GM12892 (cell line): ENCODE results near the gene LDLRAD4.

Source experiments
- DNase-seq: peaks from one replicate; pipeline ENCODE4 v3.0.0; 2011; ENCODE audit not compliant: insufficient read length
- FAIRE-seq: peaks from 2 replicates; lab custom pipeline; 2011; peaks lifted over from hg19 to GRCh38; lab: Jason Lieb, UNC
- POLR2A ChIP-seq: IDR thresholded peaks from 2 replicates; pipeline ENCODE4 v1.6.1; 2011; ENCODE audit warnings: low read depth, low read length, control low read depth
- POLR2AphosphoS5 ChIP-seq: IDR thresholded peaks from 2 replicates; pipeline ENCODE4 v1.6.1; 2011; ENCODE audit warnings: low read depth, low read length, control low read depth
- TAF1 ChIP-seq: IDR thresholded peaks from 2 replicates; pipeline ENCODE4 v1.6.1; 2011; ENCODE audit warnings: low read depth, mild to moderate bottlenecking, control low read depth, low read length, borderline replicate concordance

LDLRAD4 gene

DNA sequence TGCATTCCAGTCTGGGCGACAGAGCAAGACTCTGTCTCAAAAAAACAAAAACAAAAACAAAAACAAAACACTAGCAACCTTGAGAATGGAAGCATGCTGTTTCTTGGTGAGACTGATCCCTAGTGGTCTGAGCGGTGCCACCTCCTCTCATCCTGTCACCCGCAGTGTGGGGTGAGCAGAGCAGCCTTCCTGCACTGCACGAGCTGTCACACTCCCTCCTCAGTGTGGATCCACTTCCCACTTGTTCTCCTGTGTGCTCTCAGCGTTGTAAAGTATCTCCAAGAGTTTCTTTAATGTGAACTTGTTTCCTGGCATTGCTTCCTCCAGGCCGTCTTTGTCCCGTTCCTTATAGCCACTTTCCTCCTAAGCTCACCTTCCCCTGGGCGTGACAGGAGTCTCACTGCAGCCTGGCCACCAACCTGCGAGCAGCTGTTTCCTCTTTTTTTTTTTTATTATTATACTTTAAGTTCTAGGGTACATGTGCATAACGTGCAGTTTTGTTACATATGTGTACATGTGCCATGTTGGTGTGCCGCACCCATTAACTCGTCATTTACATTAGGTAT, 287.3 kb downstream of the LDLRAD4 start:
- DNase-seq: no peak
- no peak for TF ChIP-seq TAF1
- no peak for TF ChIP-seq POLR2A
- no peak for TF ChIP-seq POLR2AphosphoS5
- no peak for FAIRE-seq

DNA sequence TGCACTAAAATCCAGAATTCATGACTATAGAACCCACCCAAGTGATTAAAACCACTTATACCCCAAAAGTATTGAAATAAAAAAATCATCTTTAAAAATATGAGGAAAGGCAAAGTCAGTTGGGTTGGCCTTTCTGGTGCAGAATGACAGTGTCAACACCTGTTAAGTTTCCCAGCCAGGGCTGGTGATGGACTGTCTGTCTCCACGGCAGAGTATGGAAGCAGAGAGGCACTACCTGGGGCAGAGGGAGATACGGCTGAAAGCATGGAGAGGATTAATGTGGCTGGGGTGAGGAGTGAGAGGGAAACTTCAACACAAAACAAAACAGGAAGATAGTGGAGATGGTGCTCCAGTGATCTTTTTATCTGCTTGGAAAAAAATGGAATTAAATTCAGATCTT, 292.0 kb downstream of the LDLRAD4 start:
- DNase-seq: no peak
- no peak for FAIRE-seq
- TF ChIP-seq POLR2AphosphoS5 (no peak), POLR2A (no peak), TAF1 (no peak)

DNA sequence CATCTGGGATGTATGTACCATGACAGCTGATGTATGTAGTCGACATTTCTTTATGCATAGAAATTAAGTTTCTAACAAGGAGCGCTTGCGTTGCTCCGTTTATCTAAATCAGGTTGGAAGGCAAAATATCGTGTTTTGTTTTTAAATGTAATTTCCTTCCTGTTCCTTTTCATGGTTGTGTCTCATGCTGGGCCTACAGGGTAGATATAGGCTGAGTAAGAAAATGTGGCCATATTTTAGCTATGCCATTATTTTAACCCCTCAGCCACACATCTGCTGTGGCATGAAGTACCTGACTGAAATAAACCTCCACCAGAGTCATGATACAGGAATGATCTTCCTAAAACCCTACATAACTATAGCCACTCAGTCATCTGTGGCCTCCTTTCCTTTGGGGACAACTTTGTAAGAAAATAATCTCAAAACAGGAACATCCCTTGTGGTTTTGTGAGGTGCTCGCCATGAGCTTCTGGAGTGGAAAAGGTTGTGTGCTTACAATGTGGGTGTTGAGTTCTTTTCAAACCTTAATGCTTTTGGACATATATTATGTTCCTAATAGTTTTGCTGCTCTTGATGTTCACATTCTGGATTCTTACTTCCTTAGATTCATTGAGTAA, 293.5 kb downstream of the LDLRAD4 start:
- DNase-seq (no peak), FAIRE-seq (no peak)
- TF ChIP-seq POLR2AphosphoS5 (no peak), POLR2A (no peak), TAF1 (no peak)

DNA sequence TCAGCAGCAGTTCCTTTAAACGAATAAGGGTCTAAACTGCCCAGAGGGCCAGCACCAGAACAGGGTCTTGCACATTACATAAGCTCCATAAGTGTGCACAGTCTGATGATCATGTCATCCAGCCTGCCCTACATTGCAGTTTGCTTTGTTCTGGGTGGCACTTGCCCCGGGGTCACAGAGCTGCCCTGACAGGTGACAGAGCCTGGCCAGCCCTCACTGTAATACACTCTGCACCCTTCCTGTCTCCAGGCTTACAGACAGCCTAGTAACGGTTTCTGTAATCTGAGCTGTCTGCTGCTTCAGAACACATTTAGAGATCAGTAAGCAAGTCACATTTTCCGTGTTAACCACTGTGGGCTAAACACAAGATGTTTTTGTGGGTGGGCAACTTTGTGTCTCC, 294.5 kb downstream of the LDLRAD4 start:
- TF ChIP-seq TAF1 (no peak), POLR2AphosphoS5 (no peak), POLR2A (no peak)
- no peak for FAIRE-seq
- no peak for DNase-seq

DNA sequence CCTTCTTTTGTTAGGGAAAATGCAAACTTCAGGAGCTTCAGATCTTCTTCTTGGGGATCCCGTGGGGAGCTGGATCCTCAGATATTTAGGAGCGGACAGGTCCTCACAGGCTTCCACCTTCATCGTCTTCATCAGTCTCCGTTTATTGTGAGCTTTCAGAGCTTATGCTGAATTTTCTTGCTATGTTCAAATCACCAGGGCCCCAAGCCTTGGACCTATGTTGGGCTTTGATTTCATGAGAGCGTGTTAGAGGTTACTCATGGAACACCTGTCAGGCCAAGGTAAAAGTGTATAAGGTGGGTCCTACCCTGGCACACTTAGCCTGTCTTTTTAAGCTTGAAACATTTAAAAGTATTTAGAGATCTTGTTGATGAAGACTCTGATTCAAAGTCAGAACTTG, 294.9 kb downstream of the LDLRAD4 start:
- TF ChIP-seq TAF1 (no peak), POLR2A (no peak), POLR2AphosphoS5 (no peak)
- FAIRE-seq (no peak), DNase-seq (no peak)

DNA sequence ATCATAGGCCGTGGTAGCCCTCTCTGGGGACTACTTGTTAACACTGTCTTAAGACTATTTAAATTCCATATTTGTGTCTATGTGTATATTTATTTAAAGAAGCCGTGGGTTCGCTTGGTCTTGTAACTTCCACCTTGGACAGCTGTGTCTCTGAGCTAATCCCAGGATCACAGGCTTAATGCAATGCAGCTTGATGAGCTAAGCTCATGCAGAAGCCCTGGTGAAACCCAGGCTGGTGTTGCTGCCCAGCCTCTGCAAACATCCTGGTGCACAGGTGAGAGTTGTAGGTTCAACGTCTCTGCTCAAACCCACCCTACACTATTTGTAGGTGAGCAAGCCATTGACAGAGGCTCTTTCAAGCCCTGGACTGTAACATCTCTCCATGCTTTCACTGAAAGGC, 296.0 kb downstream of the LDLRAD4 start:
- TF ChIP-seq POLR2A: no peak
- no peak for TF ChIP-seq POLR2AphosphoS5
- no peak for TF ChIP-seq TAF1
- no peak for DNase-seq
- no peak for FAIRE-seq

DNA sequence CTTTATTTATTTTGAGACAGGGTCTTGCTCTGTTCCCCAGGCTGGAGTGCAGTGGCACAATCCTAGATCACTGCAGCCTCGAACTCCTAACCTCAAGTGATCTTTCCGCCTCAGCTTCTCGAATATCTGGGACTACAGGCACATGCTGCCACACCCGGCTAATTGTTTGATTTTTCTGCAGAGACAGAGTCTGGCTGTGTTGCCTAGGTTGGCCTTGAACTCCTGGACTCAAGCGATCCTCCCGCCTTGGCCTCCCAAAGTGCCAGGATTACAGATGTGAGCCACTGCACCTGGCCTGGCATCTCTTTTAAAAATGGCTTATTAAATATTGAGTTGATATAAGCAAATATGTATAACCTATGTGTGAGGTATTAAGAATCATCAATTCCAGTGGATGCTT, 298.3 kb downstream of the LDLRAD4 start:
- DNase-seq: no peak
- no peak for TF ChIP-seq POLR2A
- TF ChIP-seq TAF1: no peak
- no peak for TF ChIP-seq POLR2AphosphoS5
- FAIRE-seq: no peak

DNA sequence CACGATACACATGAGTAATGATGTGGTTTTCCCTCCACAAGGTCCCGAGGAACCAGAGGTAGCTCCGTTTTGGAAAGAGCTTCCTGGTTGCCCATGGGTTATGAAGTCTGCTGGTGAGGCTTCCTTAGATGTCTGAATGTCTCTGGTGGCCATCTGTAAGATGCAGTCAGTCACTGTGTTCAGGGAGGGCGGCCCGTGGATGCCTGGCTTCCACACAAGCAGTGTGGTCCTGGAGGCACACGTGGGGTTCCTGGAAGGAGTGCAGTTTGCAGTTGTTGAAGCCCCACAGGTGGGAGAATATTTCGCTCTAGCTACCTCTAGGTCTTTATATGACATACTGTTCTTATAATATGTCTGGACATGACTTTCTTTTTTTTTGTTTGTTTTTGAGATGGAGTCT, 298.8 kb downstream of the LDLRAD4 start:
- TF ChIP-seq TAF1: no peak
- TF ChIP-seq POLR2AphosphoS5: no peak
- TF ChIP-seq POLR2A: no peak
- no peak for FAIRE-seq
- DNase-seq: no peak

DNA sequence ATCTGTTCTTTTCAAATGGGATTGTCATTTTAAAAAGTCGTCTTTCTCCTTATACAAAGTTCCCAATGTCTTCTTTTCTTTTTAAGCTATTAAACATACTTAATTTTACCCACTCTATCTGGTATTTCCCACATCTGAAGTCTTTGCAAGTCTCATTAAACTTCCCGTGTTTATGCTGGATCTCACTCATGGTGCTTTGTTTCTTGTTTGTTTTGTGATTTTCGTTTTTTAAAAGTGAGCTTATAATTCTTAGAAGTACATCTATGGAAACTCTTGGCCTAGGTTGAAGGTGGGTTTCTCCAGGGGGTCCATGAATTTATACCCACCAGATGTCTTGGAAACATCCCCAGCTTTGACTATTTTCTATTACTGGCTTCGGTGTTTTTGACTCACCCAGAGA, 299.8 kb downstream of the LDLRAD4 start:
- TF ChIP-seq POLR2A (no peak), POLR2AphosphoS5 (no peak), TAF1 (no peak)
- DNase-seq (no peak), FAIRE-seq (no peak)

DNA sequence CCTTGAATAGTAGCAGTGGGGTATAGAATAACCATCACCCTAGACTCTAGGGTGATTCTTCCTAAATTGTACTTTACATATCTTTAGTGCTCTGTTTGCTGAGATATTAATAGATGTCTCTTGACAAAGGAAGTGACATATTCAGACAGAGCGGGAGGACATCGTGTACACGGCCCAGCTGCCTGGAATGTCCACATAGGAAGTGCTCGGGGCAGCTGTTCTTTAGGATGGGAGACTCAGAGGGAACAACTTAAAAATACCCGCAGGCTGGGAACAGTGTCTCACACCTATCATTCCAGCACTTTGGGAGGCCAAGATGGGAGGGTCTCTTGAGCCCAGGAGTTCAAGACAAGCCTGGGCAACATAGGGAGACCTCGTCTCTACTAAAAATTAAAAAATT, 301.7 kb downstream of the LDLRAD4 start:
- FAIRE-seq (no peak), DNase-seq (no peak)
- TF ChIP-seq POLR2AphosphoS5 (no peak), POLR2A (no peak), TAF1 (no peak)

DNA sequence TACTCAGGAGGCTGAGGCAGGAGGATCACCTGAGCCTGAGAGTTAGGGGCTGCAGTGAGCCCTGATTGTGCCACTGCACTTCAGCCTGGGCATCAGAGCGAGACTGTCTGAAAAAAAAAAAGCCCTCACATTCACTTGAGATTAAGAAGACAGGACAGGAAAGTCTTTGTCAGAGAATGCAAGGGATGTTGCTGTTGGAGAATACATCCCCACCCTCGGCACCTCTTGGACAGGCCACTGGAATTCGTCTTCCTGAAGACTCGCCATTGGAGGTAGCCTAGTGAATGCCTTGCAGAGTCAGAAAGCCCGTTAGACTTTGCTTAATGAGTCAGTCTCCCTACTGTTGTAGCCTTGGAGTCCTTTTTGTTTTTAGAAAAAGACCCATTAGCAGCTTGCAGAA, 302.2 kb downstream of the LDLRAD4 start:
- FAIRE-seq (no peak), DNase-seq (no peak)
- TF ChIP-seq TAF1 (no peak), POLR2A (no peak), POLR2AphosphoS5 (no peak)

DNA sequence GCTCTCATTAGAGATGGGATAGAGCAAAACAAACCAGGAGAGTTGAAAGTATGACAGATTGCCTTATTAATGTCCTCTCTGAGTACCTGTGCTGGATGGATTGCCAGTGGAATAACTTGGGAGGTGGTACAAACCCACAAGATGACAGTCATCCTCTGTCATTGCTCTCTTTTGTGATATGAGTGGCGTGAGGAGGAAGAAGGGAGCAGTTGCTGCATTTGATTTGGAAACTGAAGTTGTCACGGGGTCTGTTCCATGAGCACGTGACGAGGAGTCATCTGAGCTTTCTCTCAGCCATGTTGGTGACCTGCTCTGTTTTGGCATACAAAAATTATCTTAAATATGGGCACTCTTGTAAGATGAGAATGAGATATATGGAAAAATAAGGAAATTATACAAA, 302.9 kb downstream of the LDLRAD4 start:
- DNase-seq (no peak), FAIRE-seq (no peak)
- no peak for TF ChIP-seq POLR2AphosphoS5
- no peak for TF ChIP-seq TAF1
- TF ChIP-seq POLR2A: no peak

DNA sequence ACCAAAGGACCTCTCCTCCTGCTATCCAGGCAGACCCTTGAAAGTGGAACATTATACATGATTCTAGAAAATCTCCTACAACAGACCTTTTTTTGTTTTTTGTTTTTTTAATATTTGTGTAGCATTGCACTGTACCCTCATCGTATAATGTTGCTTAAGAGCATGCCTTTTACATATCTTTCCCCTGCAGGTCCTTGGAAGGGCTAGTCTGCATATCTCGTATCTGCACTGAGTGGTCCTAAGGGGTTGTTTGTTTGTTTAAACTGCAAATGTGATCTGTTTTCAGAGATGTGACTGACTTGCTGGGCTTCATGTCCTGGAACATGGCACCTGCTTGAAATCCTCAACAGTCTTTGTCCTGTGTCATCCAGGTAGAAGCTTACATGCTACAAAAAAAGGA, 303.7 kb downstream of the LDLRAD4 start:
- no peak for FAIRE-seq
- no peak for DNase-seq
- TF ChIP-seq POLR2A (no peak), POLR2AphosphoS5 (no peak), TAF1 (no peak)
